GM12878 (cell line): ENCODE data around the gene SORT1. TPM values are rescaled to one million over a fixed set of nuclear protein-coding genes. Genes with fewer than 3 reads are reported as not detected.

Experiments
- ATAC-seq: fragments of 200-7000 bp; cut with Tn5 transposase; 3 replicates; pipeline ENCODE4 v1.9.1; 2020; ENCODE audit warnings: mild to moderate bottlenecking, moderate library complexity
- BruUV-seq: library from RNA; stranded (reverse); fragments of 400-500 nt; replicated peaks from 2 replicates; lab custom pipeline; 2021; lab: Mats Ljungman, UMichigan
- CTCF ChIA-PET: fragments of 300-600 bp; sonication (Branson Sonifier 250); formaldehyde crosslinking; extraction: SDS; loops from one replicate; lab custom pipeline; 2021; ENCODE audit warnings: inconsistent platforms; lab: Yijun Ruan, JAX
- POLR2A ChIA-PET: fragments of 350-600 bp; formaldehyde crosslinking; extraction: SDS; loops from one replicate; lab custom pipeline; 2021; ENCODE audit warnings: inconsistent platforms; lab: Charles Lee
- RAD21 ChIA-PET: fragments of 300-600 bp; sonication (Branson Sonifier 250); formaldehyde crosslinking; loops from one replicate; lab custom pipeline; 2023; ENCODE audit warnings: antibody characterized with exemption; ENCODE audit not compliant: unreplicated experiment; lab: Charles Lee
- SMC1A ChIA-PET: fragments of 300-600 bp; sonication (Branson Sonifier 250); formaldehyde crosslinking; loops from one replicate; lab custom pipeline; 2023; ENCODE audit not compliant: unreplicated experiment, uncharacterized antibody; lab: Charles Lee
- DNase-seq: peaks from one replicate; pipeline ENCODE4 v3.0.0-alpha.2; 2011; ENCODE audit warnings: low read depth, low spot score
- FAIRE-seq: peaks from 3 replicates; lab custom pipeline; 2011; peaks lifted over from hg19 to GRCh38; lab: Jason Lieb, UNC
- H2AFZ ChIP-seq: 2 replicates; pipeline ENCODE4 v1.6.0; 2011; ENCODE audit warnings: low read depth, low read length, control low read depth; ENCODE audit not compliant: control insufficient read depth
- H3K27ac ChIP-seq: 2 replicates; pipeline ENCODE4 v1.5.1; 2011; ENCODE audit warnings: control low read depth; ENCODE audit not compliant: control insufficient read depth, insufficient read depth
- H3K27me3 ChIP-seq, 2 experiments: replicated peaks in 1 of 2; 2 replicates each; pipeline versions ENCODE4 v1.6.0 to v1.6.1; 2011; ENCODE audit warnings: low read length in 1 of 2; ENCODE audit not compliant: control insufficient read depth in 2 of 2, insufficient read depth in 2 of 2
- H3K36me3 ChIP-seq, 2 experiments: 2 replicates each; pipeline ENCODE4 v1.5.1; 2011; ENCODE audit warnings: low read length in 1 of 2; ENCODE audit not compliant: control insufficient read depth in 2 of 2, insufficient read depth in 2 of 2
- H3K4me1 ChIP-seq: 2 replicates; pipeline ENCODE4 v1.6.1; 2011; ENCODE audit warnings: mild to moderate bottlenecking, low read length, moderate library complexity, mixed read lengths; ENCODE audit not compliant: control insufficient read depth, insufficient read depth
- H3K4me2 ChIP-seq: 2 replicates; pipeline ENCODE4 v1.6.0; 2011; ENCODE audit warnings: control low read depth; ENCODE audit not compliant: control insufficient read depth, insufficient read depth
- H3K4me3 ChIP-seq: fragments of 200-600 bp; sonication (generic); 2 replicates; pipeline ENCODE4 v1.5.1; 2016
- H3K79me2 ChIP-seq: 2 replicates; pipeline ENCODE4 v1.6.0; 2011; ENCODE audit warnings: low read length; ENCODE audit not compliant: control insufficient read depth, insufficient read depth
- H3K9ac ChIP-seq: 2 replicates; pipeline ENCODE4 v1.8.0; 2011; ENCODE audit warnings: low read length, control low read depth, mixed read lengths; ENCODE audit not compliant: control insufficient read depth, insufficient read depth
- H3K9me3 ChIP-seq: replicated peaks from 3 replicates; pipeline ENCODE4 v1.5.1; 2011; ENCODE audit warnings: mild to moderate bottlenecking, low read length; ENCODE audit not compliant: control insufficient read depth, insufficient read depth
- H4K20me1 ChIP-seq: 2 replicates; pipeline ENCODE4 v1.6.0; 2011; ENCODE audit not compliant: control insufficient read depth, insufficient read depth
- ASH2L ChIP-seq: fragments of 300-600, 200-600 bp; sonication (generic); IDR thresholded peaks from 2 replicates; pipeline ENCODE4 v1.6.1; 2017; ENCODE audit warnings: low read depth, mild to moderate bottlenecking, borderline replicate concordance
- CBX5 ChIP-seq: sonication (generic); IDR thresholded peaks from 2 replicates; pipeline ENCODE4 v1.6.1; 2016; ENCODE audit warnings: low read depth, moderate library complexity, mild to moderate bottlenecking, inconsistent platforms
- CHD1 ChIP-seq: IDR thresholded peaks from 2 replicates; pipeline ENCODE4 v1.6.1; 2012; ENCODE audit warnings: low read depth, low read length, improper control_type of control experiment
- EED ChIP-seq: sonication (generic); IDR thresholded peaks from 2 replicates; pipeline ENCODE4 v1.6.1; 2016; ENCODE audit warnings: antibody characterized with exemption, low read depth
- FOS ChIP-seq: IDR thresholded peaks from 3 replicates; pipeline ENCODE4 v1.6.1; 2011; ENCODE audit warnings: borderline replicate concordance; ENCODE audit not compliant: insufficient read length; ENCODE audit errors: extremely low read depth
- FOXK2 ChIP-seq: fragments of 450-650 bp; IDR thresholded peaks from 2 replicates; pipeline ENCODE4 v1.6.1; 2017; ENCODE audit warnings: mild to moderate bottlenecking, moderate library complexity
- GABPA ChIP-seq: IDR thresholded peaks from 2 replicates; pipeline ENCODE4 v1.6.1; 2014; ENCODE audit warnings: antibody characterized with exemption, low read depth, mild to moderate bottlenecking, inconsistent platforms
- MYC ChIP-seq: IDR thresholded peaks from 2 replicates; pipeline ENCODE4 v1.6.1; 2011; ENCODE audit warnings: mild to moderate bottlenecking, low read length, moderate library complexity, inconsistent platforms; ENCODE audit not compliant: insufficient read depth, insufficient replicate concordance, insufficient read length, severe bottlenecking
- NFIC ChIP-seq: IDR thresholded peaks from 2 replicates; pipeline ENCODE4 v1.6.1; 2012; ENCODE audit warnings: low read depth, mild to moderate bottlenecking, inconsistent platforms, low read length, moderate library complexity
- NFYA ChIP-seq: IDR thresholded peaks from 2 replicates; pipeline ENCODE4 v1.6.1; 2011; ENCODE audit warnings: low read depth, mild to moderate bottlenecking, low read length, improper control_type of control experiment, borderline replicate concordance
- PML ChIP-seq: IDR thresholded peaks from 2 replicates; pipeline ENCODE4 v1.6.1; 2012; ENCODE audit warnings: low read length, inconsistent platforms
- SMAD5 ChIP-seq: IDR thresholded peaks from 2 replicates; pipeline ENCODE4 v1.6.1; 2016; ENCODE audit warnings: antibody characterized with exemption, low read depth
- SUPT20H ChIP-seq: IDR thresholded peaks from 2 replicates; pipeline ENCODE4 v1.6.1; 2011; ENCODE audit warnings: low read depth, mild to moderate bottlenecking, low read length, moderate library complexity, borderline replicate concordance; ENCODE audit not compliant: control insufficient read depth
- TCF3 ChIP-seq: IDR thresholded peaks from 2 replicates; pipeline ENCODE4 v1.6.1; 2012; ENCODE audit warnings: low read depth, mild to moderate bottlenecking, low read length, borderline replicate concordance; ENCODE audit not compliant: insufficient read depth
- WRNIP1 ChIP-seq: IDR thresholded peaks from 2 replicates; pipeline ENCODE4 v1.6.1; 2011; ENCODE audit warnings: low read depth, low read length, improper control_type of control experiment, borderline replicate concordance
- ZNF384 ChIP-seq: IDR thresholded peaks from 2 replicates; pipeline ENCODE4 v1.6.1; 2012; ENCODE audit warnings: low read depth, mild to moderate bottlenecking, low read length, improper control_type of control experiment, borderline replicate concordance
- WGBS: methylation state at CpG from one replicate; pipeline ENCODE4 v1.1.6; 2016; ENCODE audit warnings: low lambda C conversion rate; ENCODE audit not compliant: insufficient replicate concordance, insufficient coverage; ENCODE audit errors: missing lambda C conversion rate; 5-methylcytosine and 5-hydroxymethylcytosine counted together
- in situ Hi-C: fragments of 300-500 bp; cut with MboI; formaldehyde crosslinking; loops from 9 replicates; pipeline ENCODE4 v1.14.3; 2018; ENCODE audit warnings: mixed read lengths
- intact Hi-C: fragments of 100-400 bp; cut with micrococcal nuclease; formaldehyde crosslinking; loops from one replicate; pipeline ENCODE4 v1.14.2; 2022; ENCODE audit not compliant: unreplicated experiment
- polyA plus RNA-seq, 11 experiments: library from polyadenylated mRNA; depleted of rRNA in 4 of 11; unstranded in 6 of 11; stranded (reverse) in 5 of 11; fragments of >200 nt; fragmentation: Nextera tagmentation in 4 of 11; fragmentation: Illumina TruSeq in 1 of 11; extraction: Ambion mirVana in 4 of 11; extraction: Trizol in 1 of 11; gene quantifications; 1 replicate in 1 of 11; 2 replicates in 10 of 11; pipeline versions ENCODE4 v1.2.1 to v1.2.3, GENCODE V29; 2011 to 2016; ENCODE audit warnings: inconsistent platforms in 2 of 11, missing spikeins in 2 of 11, low read depth in 1 of 11
- total RNA-seq, 4 experiments: library from RNA; depleted of rRNA in 3 of 4; stranded (reverse); fragments of >200 nt in 3 of 4; fragmentation: Illumina TruSeq in 1 of 4; extraction: Trizol in 1 of 4; gene quantifications; 2 replicates each; pipeline versions ENCODE4 v1.2.1 to v1.2.3, GENCODE V29; 2013 to 2021
- TF ChIP-seq, protein P1 (sequence below): IDR thresholded peaks from 2 replicates; pipeline ENCODE4 v1.6.1; 2012; ENCODE audit warnings: mild to moderate bottlenecking, low read depth, low read length

SORT1 gene
- total and polyA plus RNA-seq, 10 of the 15 experiments (the other 5 are each of a cell fraction or from before 2014, with no cell fraction given) = 0.06 to 1.9 (median 0.33) TPM; not detected in 1

DNA sequence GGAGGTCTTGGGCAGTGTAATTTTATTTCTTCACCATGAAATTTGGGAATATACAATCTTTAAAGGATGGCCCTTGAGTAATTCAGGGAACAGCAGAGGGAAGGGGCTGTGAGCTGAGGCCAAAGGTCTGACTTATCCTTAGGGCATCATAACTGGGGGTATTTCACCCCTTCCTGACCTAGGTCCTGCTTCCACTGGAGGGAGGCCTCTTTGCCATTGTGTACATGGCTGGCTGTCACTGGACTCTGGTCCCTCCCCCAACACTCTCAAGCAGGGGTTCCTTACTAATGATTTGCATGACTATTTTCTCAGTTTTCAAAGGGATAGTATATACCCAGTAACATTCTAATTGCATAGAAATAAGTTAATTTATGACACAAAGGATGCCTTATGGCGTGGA, 107.6 kb downstream of the SORT1 start:
- RAD21 ChIA-PET = no interaction called here
- no peak overlapping the region for H3K4me3 ChIP-seq
- intact Hi-C loops (no loop called here), in situ Hi-C loops (no loop called here)
- no peak overlapping the region for H3K4me2 ChIP-seq
- H3K27me3 ChIP-seq = peaks cover 0 to 1% of the 10 kb centered on the region in 2 experiments; a peak in 2 of 4 replicates
- ATAC-seq = no peak
- WGBS = 76% methylated on average over 1 of the region's 1 CpG
- DNase-seq = no peak
- POLR2A ChIA-PET = no interaction called here
- BruUV-seq = no TSS peak
- no peak overlapping the region for H2AFZ ChIP-seq
- H3K79me2 ChIP-seq = no peaks in the 10 kb centered on the region
- H4K20me1 ChIP-seq = no peaks in the 10 kb centered on the region
- SMC1A ChIA-PET = interaction anchor here (1.1 kb wide), 1 partner anchor 11 kb away, joined by 3 read pairs; no protein-coding TSS in a partner anchor
- no peak overlapping the region for H3K27ac ChIP-seq
- H3K4me1 ChIP-seq = peaks cover 5% of the 10 kb centered on the region; the same call in 1 of the 2 replicates
- CTCF ChIA-PET = interaction anchor here (0.7 kb wide), 1 partner anchor 243 kb away, joined by 4 read pairs; no protein-coding TSS in a partner anchor
- no peaks in the 10 kb centered on the region for H3K36me3 ChIP-seq
- FAIRE-seq = no peak
- H3K9ac ChIP-seq = no peak overlapping the region
- H3K9me3 ChIP-seq = no peaks in the 10 kb centered on the region
- no peak for TF ChIP-seq CHD1
- TF ChIP-seq CBX5 = no peak
- TF ChIP-seq ASH2L = no peak
- TF ChIP-seq MYC = no peak
- TF ChIP-seq TCF3 = no peak
- TF ChIP-seq FOS = no peak
- TF ChIP-seq GABPA = no peak
- TF ChIP-seq PML = no peak
- no peak for TF ChIP-seq ZNF384
- no peak for TF ChIP-seq NFYA
- TF ChIP-seq SMAD5 = no peak
- no peak for TF ChIP-seq WRNIP1
- TF ChIP-seq, protein P1, sequence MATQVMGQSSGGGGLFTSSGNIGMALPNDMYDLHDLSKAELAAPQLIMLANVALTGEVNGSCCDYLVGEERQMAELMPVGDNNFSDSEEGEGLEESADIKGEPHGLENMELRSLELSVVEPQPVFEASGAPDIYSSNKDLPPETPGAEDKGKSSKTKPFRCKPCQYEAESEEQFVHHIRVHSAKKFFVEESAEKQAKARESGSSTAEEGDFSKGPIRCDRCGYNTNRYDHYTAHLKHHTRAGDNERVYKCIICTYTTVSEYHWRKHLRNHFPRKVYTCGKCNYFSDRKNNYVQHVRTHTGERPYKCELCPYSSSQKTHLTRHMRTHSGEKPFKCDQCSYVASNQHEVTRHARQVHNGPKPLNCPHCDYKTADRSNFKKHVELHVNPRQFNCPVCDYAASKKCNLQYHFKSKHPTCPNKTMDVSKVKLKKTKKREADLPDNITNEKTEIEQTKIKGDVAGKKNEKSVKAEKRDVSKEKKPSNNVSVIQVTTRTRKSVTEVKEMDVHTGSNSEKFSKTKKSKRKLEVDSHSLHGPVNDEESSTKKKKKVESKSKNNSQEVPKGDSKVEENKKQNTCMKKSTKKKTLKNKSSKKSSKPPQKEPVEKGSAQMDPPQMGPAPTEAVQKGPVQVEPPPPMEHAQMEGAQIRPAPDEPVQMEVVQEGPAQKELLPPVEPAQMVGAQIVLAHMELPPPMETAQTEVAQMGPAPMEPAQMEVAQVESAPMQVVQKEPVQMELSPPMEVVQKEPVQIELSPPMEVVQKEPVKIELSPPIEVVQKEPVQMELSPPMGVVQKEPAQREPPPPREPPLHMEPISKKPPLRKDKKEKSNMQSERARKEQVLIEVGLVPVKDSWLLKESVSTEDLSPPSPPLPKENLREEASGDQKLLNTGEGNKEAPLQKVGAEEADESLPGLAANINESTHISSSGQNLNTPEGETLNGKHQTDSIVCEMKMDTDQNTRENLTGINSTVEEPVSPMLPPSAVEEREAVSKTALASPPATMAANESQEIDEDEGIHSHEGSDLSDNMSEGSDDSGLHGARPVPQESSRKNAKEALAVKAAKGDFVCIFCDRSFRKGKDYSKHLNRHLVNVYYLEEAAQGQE = no peak
- TF ChIP-seq NFIC = no peak
- TF ChIP-seq EED = no peak
- TF ChIP-seq FOXK2 = no peak
- no peak for TF ChIP-seq SUPT20H
